ENCODE measurements around the gene SLC51A. TPM values are rescaled to one million over a fixed set of nuclear protein-coding genes. Genes with fewer than 3 reads are reported as not detected.
A peak's percentile ranks its signal among the peaks of the same experiment; 100 is the strongest.

SLC51A gene
- total RNA-seq, 1 experiment from 2014 or later = 6.9 TPM

- H3K36me3 Mint-ChIP-seq = peaks cover 17% of the 10 kb centered on the region
- ATAC-seq = peak; percentile 32; the same call in 1 of the 2 replicates
- no peaks in the 10 kb centered on the region for H3K27me3 Mint-ChIP-seq (ENCODE audit: low read depth)
- no peak for DNase-seq (ENCODE audit: low spot score)
- no peak for TF ChIP-seq ESRRA (CRISPR knock-in tag; IDR thresholded peaks at IDR 0.05; ENCODE audit: borderline replicate concordance)
- TF ChIP-seq CREB1 (CRISPR knock-in tag; IDR thresholded peaks at IDR 0.05) = no peak
- no peak for TF ChIP-seq ZNF512 (CRISPR knock-in tag; IDR thresholded peaks at IDR 0.05; ENCODE audit: borderline replicate concordance)
- TF ChIP-seq ZNF263 (CRISPR knock-in tag; IDR thresholded peaks at IDR 0.05; ENCODE audit: low read depth) = no peak
- TF ChIP-seq NR3C1 (CRISPR knock-in tag; conservative IDR thresholded peaks at IDR 0.05; ENCODE audit: low read depth) = no peak
- TF ChIP-seq, protein P1, sequence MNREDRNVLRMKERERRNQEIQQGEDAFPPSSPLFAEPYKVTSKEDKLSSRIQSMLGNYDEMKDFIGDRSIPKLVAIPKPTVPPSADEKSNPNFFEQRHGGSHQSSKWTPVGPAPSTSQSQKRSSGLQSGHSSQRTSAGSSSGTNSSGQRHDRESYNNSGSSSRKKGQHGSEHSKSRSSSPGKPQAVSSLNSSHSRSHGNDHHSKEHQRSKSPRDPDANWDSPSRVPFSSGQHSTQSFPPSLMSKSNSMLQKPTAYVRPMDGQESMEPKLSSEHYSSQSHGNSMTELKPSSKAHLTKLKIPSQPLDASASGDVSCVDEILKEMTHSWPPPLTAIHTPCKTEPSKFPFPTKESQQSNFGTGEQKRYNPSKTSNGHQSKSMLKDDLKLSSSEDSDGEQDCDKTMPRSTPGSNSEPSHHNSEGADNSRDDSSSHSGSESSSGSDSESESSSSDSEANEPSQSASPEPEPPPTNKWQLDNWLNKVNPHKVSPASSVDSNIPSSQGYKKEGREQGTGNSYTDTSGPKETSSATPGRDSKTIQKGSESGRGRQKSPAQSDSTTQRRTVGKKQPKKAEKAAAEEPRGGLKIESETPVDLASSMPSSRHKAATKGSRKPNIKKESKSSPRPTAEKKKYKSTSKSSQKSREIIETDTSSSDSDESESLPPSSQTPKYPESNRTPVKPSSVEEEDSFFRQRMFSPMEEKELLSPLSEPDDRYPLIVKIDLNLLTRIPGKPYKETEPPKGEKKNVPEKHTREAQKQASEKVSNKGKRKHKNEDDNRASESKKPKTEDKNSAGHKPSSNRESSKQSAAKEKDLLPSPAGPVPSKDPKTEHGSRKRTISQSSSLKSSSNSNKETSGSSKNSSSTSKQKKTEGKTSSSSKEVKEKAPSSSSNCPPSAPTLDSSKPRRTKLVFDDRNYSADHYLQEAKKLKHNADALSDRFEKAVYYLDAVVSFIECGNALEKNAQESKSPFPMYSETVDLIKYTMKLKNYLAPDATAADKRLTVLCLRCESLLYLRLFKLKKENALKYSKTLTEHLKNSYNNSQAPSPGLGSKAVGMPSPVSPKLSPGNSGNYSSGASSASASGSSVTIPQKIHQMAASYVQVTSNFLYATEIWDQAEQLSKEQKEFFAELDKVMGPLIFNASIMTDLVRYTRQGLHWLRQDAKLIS (CRISPR knock-in tag; IDR thresholded peaks at IDR 0.05; ENCODE audit: borderline replicate concordance) = no peak
- no peak for TF ChIP-seq ATF1 (CRISPR knock-in tag; IDR thresholded peaks at IDR 0.05)
- no peak for TF ChIP-seq SP1 (CRISPR knock-in tag; conservative IDR thresholded peaks at IDR 0.05)
- TF ChIP-seq, protein P2, sequence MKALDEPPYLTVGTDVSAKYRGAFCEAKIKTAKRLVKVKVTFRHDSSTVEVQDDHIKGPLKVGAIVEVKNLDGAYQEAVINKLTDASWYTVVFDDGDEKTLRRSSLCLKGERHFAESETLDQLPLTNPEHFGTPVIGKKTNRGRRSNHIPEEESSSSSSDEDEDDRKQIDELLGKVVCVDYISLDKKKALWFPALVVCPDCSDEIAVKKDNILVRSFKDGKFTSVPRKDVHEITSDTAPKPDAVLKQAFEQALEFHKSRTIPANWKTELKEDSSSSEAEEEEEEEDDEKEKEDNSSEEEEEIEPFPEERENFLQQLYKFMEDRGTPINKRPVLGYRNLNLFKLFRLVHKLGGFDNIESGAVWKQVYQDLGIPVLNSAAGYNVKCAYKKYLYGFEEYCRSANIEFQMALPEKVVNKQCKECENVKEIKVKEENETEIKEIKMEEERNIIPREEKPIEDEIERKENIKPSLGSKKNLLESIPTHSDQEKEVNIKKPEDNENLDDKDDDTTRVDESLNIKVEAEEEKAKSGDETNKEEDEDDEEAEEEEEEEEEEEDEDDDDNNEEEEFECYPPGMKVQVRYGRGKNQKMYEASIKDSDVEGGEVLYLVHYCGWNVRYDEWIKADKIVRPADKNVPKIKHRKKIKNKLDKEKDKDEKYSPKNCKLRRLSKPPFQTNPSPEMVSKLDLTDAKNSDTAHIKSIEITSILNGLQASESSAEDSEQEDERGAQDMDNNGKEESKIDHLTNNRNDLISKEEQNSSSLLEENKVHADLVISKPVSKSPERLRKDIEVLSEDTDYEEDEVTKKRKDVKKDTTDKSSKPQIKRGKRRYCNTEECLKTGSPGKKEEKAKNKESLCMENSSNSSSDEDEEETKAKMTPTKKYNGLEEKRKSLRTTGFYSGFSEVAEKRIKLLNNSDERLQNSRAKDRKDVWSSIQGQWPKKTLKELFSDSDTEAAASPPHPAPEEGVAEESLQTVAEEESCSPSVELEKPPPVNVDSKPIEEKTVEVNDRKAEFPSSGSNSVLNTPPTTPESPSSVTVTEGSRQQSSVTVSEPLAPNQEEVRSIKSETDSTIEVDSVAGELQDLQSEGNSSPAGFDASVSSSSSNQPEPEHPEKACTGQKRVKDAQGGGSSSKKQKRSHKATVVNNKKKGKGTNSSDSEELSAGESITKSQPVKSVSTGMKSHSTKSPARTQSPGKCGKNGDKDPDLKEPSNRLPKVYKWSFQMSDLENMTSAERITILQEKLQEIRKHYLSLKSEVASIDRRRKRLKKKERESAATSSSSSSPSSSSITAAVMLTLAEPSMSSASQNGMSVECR (CRISPR knock-in tag; IDR thresholded peaks at IDR 0.05; ENCODE audit: borderline replicate concordance) = no peak
- no peak for TF ChIP-seq TEAD1 (CRISPR knock-in tag; IDR thresholded peaks at IDR 0.05)
- TF ChIP-seq NFE2L1 (CRISPR knock-in tag; IDR thresholded peaks at IDR 0.05) = no peak
- no peak for TF ChIP-seq NFYB (CRISPR knock-in tag; conservative IDR thresholded peaks at IDR 0.05; ENCODE audit: low read depth)
- no peak overlapping the region for H3K4me3 Mint-ChIP-seq
- ChIA-PET POLR2A (no interaction called here), CTCF (no interaction called here)
- H3K4me1 Mint-ChIP-seq = peaks cover 9% of the 10 kb centered on the region
- H3K9me3 Mint-ChIP-seq = no peaks in the 10 kb centered on the region
- no peak overlapping the region for H3K27ac Mint-ChIP-seq
These were observed 22.6 kb downstream of the SLC51A start for GRCh38 chr3:196238612-196239560.

DNA sequence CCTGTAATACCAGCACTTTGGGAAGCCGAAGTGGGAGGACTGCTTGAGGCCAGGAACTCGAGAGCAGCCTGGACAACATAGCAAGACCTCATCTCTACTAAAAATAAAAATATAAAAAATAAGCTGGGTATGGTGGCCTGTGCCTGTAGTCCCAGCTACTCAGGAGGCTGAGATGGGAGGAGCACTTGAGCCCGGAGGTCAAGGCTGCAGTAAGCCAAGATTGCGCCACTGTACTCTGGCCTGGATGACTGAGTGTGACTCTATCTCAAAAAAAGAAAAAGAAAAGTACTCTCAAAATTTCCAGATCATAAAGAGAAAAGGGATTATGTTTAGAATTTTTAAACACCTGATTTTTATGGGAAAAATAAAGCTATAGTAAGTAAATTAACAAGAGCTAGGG, 24.1 kb downstream of the SLC51A start:
- H3K4me1 Mint-ChIP-seq = peaks cover 9% of the 10 kb centered on the region
- no peak for ATAC-seq
- CTCF ChIA-PET = interaction anchor here (0.6 to 0.9 kb wide), 3 partner anchors 13 to 204 kb away, joined by 3 to 5 read pairs (median 4); no protein-coding TSS in a partner anchor
- TF ChIP-seq SP1 (CRISPR knock-in tag; conservative IDR thresholded peaks at IDR 0.05) (no peak), ZNF232 (CRISPR knock-in tag; IDR thresholded peaks at IDR 0.05) (no peak), ZNF281 (CRISPR knock-in tag; IDR thresholded peaks at IDR 0.05) (no peak)
- TF ChIP-seq, protein P3, sequence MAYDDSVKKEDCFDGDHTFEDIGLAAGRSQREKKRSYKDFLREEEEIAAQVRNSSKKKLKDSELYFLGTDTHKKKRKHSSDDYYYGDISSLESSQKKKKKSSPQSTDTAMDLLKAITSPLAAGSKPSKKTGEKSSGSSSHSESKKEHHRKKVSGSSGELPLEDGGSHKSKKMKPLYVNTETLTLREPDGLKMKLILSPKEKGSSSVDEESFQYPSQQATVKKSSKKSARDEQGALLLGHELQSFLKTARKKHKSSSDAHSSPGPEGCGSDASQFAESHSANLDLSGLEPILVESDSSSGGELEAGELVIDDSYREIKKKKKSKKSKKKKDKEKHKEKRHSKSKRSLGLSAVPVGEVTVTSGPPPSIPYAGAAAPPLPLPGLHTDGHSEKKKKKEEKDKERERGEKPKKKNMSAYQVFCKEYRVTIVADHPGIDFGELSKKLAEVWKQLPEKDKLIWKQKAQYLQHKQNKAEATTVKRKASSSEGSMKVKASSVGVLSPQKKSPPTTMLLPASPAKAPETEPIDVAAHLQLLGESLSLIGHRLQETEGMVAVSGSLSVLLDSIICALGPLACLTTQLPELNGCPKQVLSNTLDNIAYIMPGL (CRISPR knock-in tag; IDR thresholded peaks at IDR 0.05) = no peak
- TF ChIP-seq, protein P4, sequence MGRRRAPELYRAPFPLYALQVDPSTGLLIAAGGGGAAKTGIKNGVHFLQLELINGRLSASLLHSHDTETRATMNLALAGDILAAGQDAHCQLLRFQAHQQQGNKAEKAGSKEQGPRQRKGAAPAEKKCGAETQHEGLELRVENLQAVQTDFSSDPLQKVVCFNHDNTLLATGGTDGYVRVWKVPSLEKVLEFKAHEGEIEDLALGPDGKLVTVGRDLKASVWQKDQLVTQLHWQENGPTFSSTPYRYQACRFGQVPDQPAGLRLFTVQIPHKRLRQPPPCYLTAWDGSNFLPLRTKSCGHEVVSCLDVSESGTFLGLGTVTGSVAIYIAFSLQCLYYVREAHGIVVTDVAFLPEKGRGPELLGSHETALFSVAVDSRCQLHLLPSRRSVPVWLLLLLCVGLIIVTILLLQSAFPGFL (CRISPR knock-in tag; IDR thresholded peaks at IDR 0.05; ENCODE audit: borderline replicate concordance) = no peak
- TF ChIP-seq, protein P5, sequence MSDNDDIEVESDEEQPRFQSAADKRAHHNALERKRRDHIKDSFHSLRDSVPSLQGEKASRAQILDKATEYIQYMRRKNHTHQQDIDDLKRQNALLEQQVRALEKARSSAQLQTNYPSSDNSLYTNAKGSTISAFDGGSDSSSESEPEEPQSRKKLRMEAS (CRISPR knock-in tag; IDR thresholded peaks at IDR 0.05) = no peak

More for the DNA sequence above, 24.1 kb downstream of the SLC51A start:
- Mint-ChIP-seq H3K9me3 (no peaks in the 10 kb centered on the region), H3K27me3 (ENCODE audit: low read depth) (no peaks in the 10 kb centered on the region), H3K36me3 (peaks cover 21% of the 10 kb centered on the region), H3K4me3 (no peak overlapping the region), H3K27ac (no peak overlapping the region)
- POLR2A ChIA-PET = no interaction called here
- DNase-seq (ENCODE audit: low spot score) = no peak
